IPS-NIHi7 (cell line): ENCODE data around the gene U2AF1L4.
"Not testable (repeated sequence)": the region's sequence is repeated elsewhere in the genome, so short reads cannot be mapped to it uniquely, and the experiment has no call there.

Source experiments
- DNase-seq: peaks from one replicate; pipeline ENCODE4 v3.0.0; 2012; ENCODE audit warnings: mixed read lengths; ENCODE audit errors: extremely low spot score

U2AF1L4 gene

GRCh38 chr19:35725216-35725861 lies 19.9 kb downstream of the U2AF1L4 start:
- no peak for DNase-seq

- no peak for DNase-seq
Observed at GRCh38 chr19:35724560-35724959, 20.7 kb downstream of the U2AF1L4 start.

GRCh38 chr19:35724132-35724531 lies 21.1 kb downstream of the U2AF1L4 start:
- not testable (repeated sequence) for DNase-seq

GRCh38 chr19:35723671-35724070 lies 21.5 kb downstream of the U2AF1L4 start:
- DNase-seq = no peak

GRCh38 chr19:35722897-35723296 lies 22.3 kb downstream of the U2AF1L4 start:
- no peak for DNase-seq

GRCh38 chr19:35722461-35722860 lies 22.8 kb downstream of the U2AF1L4 start:
- no peak for DNase-seq

GRCh38 chr19:35721374-35721773 lies 23.8 kb downstream of the U2AF1L4 start:
- DNase-seq = no peak

GRCh38 chr19:35720648-35721047 lies 24.6 kb downstream of the U2AF1L4 start:
- no peak for DNase-seq

- no peak for DNase-seq
Observed at GRCh38 chr19:35720163-35720524, 25.1 kb downstream of the U2AF1L4 start.

GRCh38 chr19:35719402-35720162 lies 25.6 kb downstream of the U2AF1L4 start:
- DNase-seq = no peak

GRCh38 chr19:35718345-35719041 lies 26.7 kb downstream of the U2AF1L4 start:
- DNase-seq = peak; percentile 35

GRCh38 chr19:35717665-35718344 lies 27.4 kb downstream of the U2AF1L4 start, which contains the start of gene KMT2B:
TSS of gene KMT2B (plus strand) at chr19:35718003. CDS start at chr19:35718019, 16 bp downstream.
- peak; percentile 98 for DNase-seq

GRCh38 chr19:35716801-35717664 lies 28.2 kb downstream of the U2AF1L4 start:
- DNase-seq = peak; percentile 86

GRCh38 chr19:35715981-35716800 lies 29.0 kb downstream of the U2AF1L4 start:
- DNase-seq = peak; percentile 69

GRCh38 chr19:35715355-35715809 lies 29.8 kb downstream of the U2AF1L4 start:
- no peak for DNase-seq

GRCh38 chr19:35714601-35715354 lies 30.4 kb downstream of the U2AF1L4 start:
- peak; percentile 22 for DNase-seq

GRCh38 chr19:35713904-35714495 lies 31.2 kb downstream of the U2AF1L4 start:
- no peak for DNase-seq

GRCh38 chr19:35713506-35713850 lies 31.7 kb downstream of the U2AF1L4 start:
- no peak for DNase-seq
